GM18505 (cell line): ENCODE results near the gene USP20.

Experiments
- ATAC-seq: cut with Tn5 transposase; IDR thresholded peaks from one replicate; pipeline ENCODE4 v1.9.1; 2021; ENCODE audit not compliant: unreplicated experiment
- POLR2A ChIP-seq: IDR thresholded peaks from 4 replicates; pipeline ENCODE4 v1.6.1; 2011; ENCODE audit warnings: borderline replicate concordance; ENCODE audit not compliant: insufficient read depth, insufficient read length; ENCODE audit errors: extremely low read depth

The USP20 gene

GRCh38 chr9:129929496-129930125 is 94.4 kb downstream of the USP20 start:
- TF ChIP-seq POLR2A, result no peak
- no peak for ATAC-seq

- no peak for ATAC-seq
- TF ChIP-seq POLR2A, result no peak
Measured at GRCh38 chr9:129930743-129931142, 95.5 kb downstream of the USP20 start.
